UCSD-AML1 (cell line): ENCODE measurements around the gene SNX9.
"Not testable (repeated sequence)": the region's sequence is repeated elsewhere in the genome, so short reads cannot be mapped to it uniquely, and the experiment has no call there.

Experiments used
- DNase-seq: peaks from one replicate; lab custom pipeline; 2025; ENCODE audit not compliant: unreplicated experiment; lab: John Stamatoyannopoulos, UW

Gene SNX9

GRCh38 chr6:157830354-157831017, 7.4 kb downstream of the SNX9 start:
- DNase-seq, result no peak

GRCh38 chr6:157831018-157831369, 7.9 kb downstream of the SNX9 start:
- no peak for DNase-seq

GRCh38 chr6:157831424-157832249, 8.6 kb downstream of the SNX9 start:
- no peak for DNase-seq

GRCh38 chr6:157832250-157832967, 9.4 kb downstream of the SNX9 start:
- DNase-seq, result no peak

GRCh38 chr6:157834549-157834948, 11.5 kb downstream of the SNX9 start:
- no peak for DNase-seq

GRCh38 chr6:157838718-157839430, 15.8 kb downstream of the SNX9 start:
- DNase-seq, result no peak

- DNase-seq, result no peak
Observed at GRCh38 chr6:157839606-157840005, 16.6 kb downstream of the SNX9 start.

GRCh38 chr6:157840261-157840660, 17.2 kb downstream of the SNX9 start:
- DNase-seq, result no peak

GRCh38 chr6:157840776-157841175, 17.7 kb downstream of the SNX9 start:
- no peak for DNase-seq

GRCh38 chr6:157841211-157841840, 18.3 kb downstream of the SNX9 start:
- DNase-seq, result no peak

- no peak for DNase-seq
Observed at GRCh38 chr6:157842212-157842611, 19.2 kb downstream of the SNX9 start.

- not testable (repeated sequence) for DNase-seq
Observed at GRCh38 chr6:157844196-157844595, 21.1 kb downstream of the SNX9 start.

GRCh38 chr6:157845493-157846259, 22.6 kb downstream of the SNX9 start:
- no peak for DNase-seq

- DNase-seq, result no peak
Observed at GRCh38 chr6:157847846-157848245, 24.8 kb downstream of the SNX9 start.

GRCh38 chr6:157848693-157849092, 25.6 kb downstream of the SNX9 start:
- no peak for DNase-seq

- DNase-seq, result no peak
Observed at GRCh38 chr6:157849288-157850017, 26.4 kb downstream of the SNX9 start.

- DNase-seq, result no peak
Observed at GRCh38 chr6:157850030-157850429, 27.0 kb downstream of the SNX9 start.

GRCh38 chr6:157853018-157853805, 30.2 kb downstream of the SNX9 start:
- no peak for DNase-seq
